Adipocyte (in vitro differentiated cells): ENCODE measurements around the gene NUP98.
A peak's percentile ranks its signal among the peaks of the same experiment; 100 is the strongest.

ENCODE experiments used
- DNase-seq: peaks from one replicate; pipeline ENCODE4 v3.0.0-alpha.2; 2015; ENCODE audit warnings: low read depth
- H3K27me3 ChIP-seq: replicated peaks from 2 replicates; pipeline ENCODE4 v1.7.0; 2013; ENCODE audit warnings: mild to moderate bottlenecking, low read length, moderate library complexity; ENCODE audit not compliant: control insufficient read depth, insufficient read depth
- H3K36me3 ChIP-seq: 2 replicates; pipeline ENCODE4 v1.7.0; 2013; ENCODE audit warnings: low read length, mild to moderate bottlenecking, moderate library complexity; ENCODE audit not compliant: control insufficient read depth, insufficient read depth, severe bottlenecking
- H3K4me1 ChIP-seq: 2 replicates; pipeline ENCODE4 v1.7.0; 2013; ENCODE audit warnings: mild to moderate bottlenecking, low read length, moderate library complexity; ENCODE audit not compliant: control insufficient read depth, insufficient read depth
- H3K4me3 ChIP-seq: 2 replicates; pipeline ENCODE4 v1.7.0; 2013; ENCODE audit warnings: mild to moderate bottlenecking, low read length, moderate library complexity
- H3K9ac ChIP-seq: 2 replicates; pipeline ENCODE4 v1.7.0; 2013; ENCODE audit warnings: mild to moderate bottlenecking, low read length, moderate library complexity
- H3K9me3 ChIP-seq: 2 replicates; pipeline ENCODE4 v1.7.0; 2013; ENCODE audit warnings: mild to moderate bottlenecking, low read length, moderate library complexity; ENCODE audit not compliant: control insufficient read depth

NUP98 gene

GRCh38 chr11:3809624-3809928, 12.2 kb upstream of the NUP98 start:
- H3K4me1 ChIP-seq: peaks cover 9% of the 10 kb centered on the region
- no peak for DNase-seq
- H3K4me3 ChIP-seq: no peak overlapping the region

GRCh38 chr11:3808861-3809623, 11.7 kb upstream of the NUP98 start:
- Histone ChIP-seq H3K27me3 (no peaks in the 10 kb centered on the region), H3K9me3 (no peaks in the 10 kb centered on the region), H3K4me3 (peak overlapping the region; percentile 92), H3K4me1 (peaks cover 10% of the 10 kb centered on the region), H3K36me3 (no peaks in the 10 kb centered on the region), H3K9ac (peak overlapping the region; percentile 89)
- DNase-seq: peak; percentile 48

More at GRCh38 chr11:3809624-3809928, 12.2 kb upstream of the NUP98 start:
- Histone ChIP-seq H3K27me3 (no peaks in the 10 kb centered on the region), H3K9ac (no peak overlapping the region), H3K9me3 (no peaks in the 10 kb centered on the region), H3K36me3 (no peaks in the 10 kb centered on the region)

GRCh38 chr11:3807909-3808860, 10.8 kb upstream of the NUP98 start, which contains the start of gene PGAP2:
Gene PGAP2 (plus strand): TSS chr11:3808560. CDS start chr11:3811260, 2,700 bp downstream.
- peak; percentile 80 for DNase-seq
- no peaks in the 10 kb centered on the region for H3K9me3 ChIP-seq
- no peaks in the 10 kb centered on the region for H3K27me3 ChIP-seq
- no peaks in the 10 kb centered on the region for H3K36me3 ChIP-seq
- peak within 1 kb of the TSS; percentile 89 for H3K9ac ChIP-seq
- peaks cover 11% of the 10 kb centered on the region for H3K4me1 ChIP-seq
- peak within 1 kb of the TSS; percentile 92 for H3K4me3 ChIP-seq

- Histone ChIP-seq H3K36me3 (no peaks in the 10 kb centered on the region), H3K27me3 (no peaks in the 10 kb centered on the region), H3K4me1 (peaks cover 14% of the 10 kb centered on the region), H3K4me3 (no peak overlapping the region), H3K9ac (no peak overlapping the region), H3K9me3 (no peaks in the 10 kb centered on the region)
- DNase-seq: no peak
Observed at GRCh38 chr11:3803726-3804495, 6.6 kb upstream of the NUP98 start.

GRCh38 chr11:3802011-3802790, 4.8 kb upstream of the NUP98 start:
- no peaks in the 10 kb centered on the region for H3K9me3 ChIP-seq
- no peaks in the 10 kb centered on the region for H3K27me3 ChIP-seq
- no peaks in the 10 kb centered on the region for H3K36me3 ChIP-seq
- H3K4me1 ChIP-seq: peaks cover 17% of the 10 kb centered on the region
- H3K4me3 ChIP-seq: no peak overlapping the region
- no peak for DNase-seq
- peak overlapping the region; percentile 34 for H3K9ac ChIP-seq

- Histone ChIP-seq H3K4me3 (no peak overlapping the region), H3K9me3 (no peaks in the 10 kb centered on the region), H3K27me3 (no peaks in the 10 kb centered on the region), H3K36me3 (no peaks in the 10 kb centered on the region), H3K9ac (no peak overlapping the region), H3K4me1 (peaks cover 32% of the 10 kb centered on the region)
- DNase-seq: no peak
Observed at GRCh38 chr11:3799873-3800272, 2.5 kb upstream of the NUP98 start.

GRCh38 chr11:3799143-3799542, 1.8 kb upstream of the NUP98 start:
- DNase-seq: no peak
- no peaks in the 10 kb centered on the region for H3K27me3 ChIP-seq
- no peaks in the 10 kb centered on the region for H3K9me3 ChIP-seq

GRCh38 chr11:3796801-3797328, 489 bp downstream of the NUP98 start:
- Histone ChIP-seq H3K4me3 (peak overlapping the region; percentile 99), H3K27me3 (no peaks in the 10 kb centered on the region), H3K9me3 (no peaks in the 10 kb centered on the region), H3K4me1 (peaks cover 27% of the 10 kb centered on the region), H3K9ac (peak overlapping the region; percentile 98), H3K36me3 (peaks cover 21% of the 10 kb centered on the region)
- peak; percentile 77 for DNase-seq

More at GRCh38 chr11:3799143-3799542, 1.8 kb upstream of the NUP98 start:
- H3K36me3 ChIP-seq: peaks cover 1% of the 10 kb centered on the region
- peaks cover 37% of the 10 kb centered on the region for H3K4me1 ChIP-seq
- H3K9ac ChIP-seq: no peak overlapping the region
- H3K4me3 ChIP-seq: no peak overlapping the region

GRCh38 chr11:3796346-3796745, 1.0 kb downstream of the NUP98 start:
- Histone ChIP-seq H3K4me1 (peaks cover 25% of the 10 kb centered on the region), H3K36me3 (peaks cover 21% of the 10 kb centered on the region), H3K27me3 (no peaks in the 10 kb centered on the region), H3K9ac (peak overlapping the region; percentile 98), H3K4me3 (peak overlapping the region; percentile 99), H3K9me3 (no peaks in the 10 kb centered on the region)
- peak; percentile 31 for DNase-seq

- DNase-seq: no peak
- no peaks in the 10 kb centered on the region for H3K9me3 ChIP-seq
Observed at GRCh38 chr11:3796002-3796311, 1.4 kb downstream of the NUP98 start.

More at GRCh38 chr11:3796002-3796311, 1.4 kb downstream of the NUP98 start:
- Histone ChIP-seq H3K27me3 (no peaks in the 10 kb centered on the region), H3K4me1 (peaks cover 25% of the 10 kb centered on the region), H3K36me3 (peaks cover 21% of the 10 kb centered on the region), H3K4me3 (peak overlapping the region; percentile 99), H3K9ac (peak overlapping the region; percentile 98)
